K562 (cell line): ENCODE results near the gene E2F3. TPM values are rescaled to one million over a fixed set of nuclear protein-coding genes. Genes with fewer than 3 reads are reported as not detected.

ENCODE experiments used
- AFF1 ChIP-seq, 2 experiments: fragments of 450-650 bp; IDR thresholded peaks; 2 replicates each; pipeline ENCODE4 v1.6.1; 2018; ENCODE audit warnings: mild to moderate bottlenecking in 2 of 2, low read depth in 1 of 2; ENCODE audit not compliant: partially characterized antibody in 2 of 2
- ARID1B ChIP-seq: fragments of 450-650 bp; IDR thresholded peaks from 2 replicates; pipeline ENCODE4 v1.6.1; 2016; ENCODE audit warnings: antibody characterized with exemption, mild to moderate bottlenecking, inconsistent platforms
- ARNT ChIP-seq, 2 experiments: fragments of 450-650 bp; IDR thresholded peaks; 2 replicates each; pipeline ENCODE4 v1.6.1; 2016; ENCODE audit warnings: mild to moderate bottlenecking in 1 of 2
- DMBX1 ChIP-seq: fragments of 250-450 bp; sonication (Bioruptor Pico); IDR thresholded peaks from 2 replicates; pipeline ENCODE4 v1.8.0; 2022; ENCODE audit warnings: inconsistent platforms, mild to moderate bottlenecking, moderate library complexity, borderline replicate concordance
- DPF2 ChIP-seq: fragments of 450-650 bp; IDR thresholded peaks from 2 replicates; pipeline ENCODE4 v1.6.1; 2016
- EP300 ChIP-seq: IDR thresholded peaks from 2 replicates; pipeline ENCODE4 v1.6.1; 2012; ENCODE audit warnings: low read length, improper control_type of control experiment
- HBP1 ChIP-seq: fragments of 450-650 bp; formaldehyde crosslinking; IDR thresholded peaks from 2 replicates; pipeline ENCODE4 v1.4.0; 2022; ENCODE audit warnings: missing genetic modification characterization
- MYC ChIP-seq, 2 experiments: fragments of 250-450 bp in 1 of 2; sonication (Bioruptor Pico) in 1 of 2; IDR thresholded peaks; 2 replicates each; pipeline versions ENCODE4 v1.5.1 to v1.6.1; 2012 to 2021; ENCODE audit warnings: low read depth in 2 of 2, borderline replicate concordance in 1 of 2, improper control_type of control experiment in 1 of 2, low read length in 1 of 2, mild to moderate bottlenecking in 1 of 2, moderate library complexity in 1 of 2
- MYNN ChIP-seq, 2 experiments: sonication (generic); formaldehyde crosslinking in 1 of 2; IDR thresholded peaks; 2 replicates each; pipeline versions ENCODE4 v1.5.0 to v1.6.1; 2016 to 2020; ENCODE audit warnings: antibody characterized with exemption in 1 of 2, missing genetic modification reagents in 1 of 2
- NFIC ChIP-seq: fragments of 450-650 bp; IDR thresholded peaks from 2 replicates; pipeline ENCODE4 v1.6.1; 2017; ENCODE audit warnings: mild to moderate bottlenecking, inconsistent platforms
- SMAD4 ChIP-seq: fragments of 250-450 bp; sonication (Bioruptor Pico); conservative IDR thresholded peaks from 2 replicates; pipeline ENCODE4 v1.8.0; 2021; ENCODE audit warnings: inconsistent platforms, mild to moderate bottlenecking, moderate library complexity
- SMARCE1 ChIP-seq: fragments of 450-650 bp; IDR thresholded peaks from 2 replicates; pipeline ENCODE4 v1.7.1; 2016; ENCODE audit warnings: mild to moderate bottlenecking
- SREBF2 ChIP-seq: sonication (generic); formaldehyde crosslinking; IDR thresholded peaks from 2 replicates; pipeline ENCODE4 v1.4.0; 2020; ENCODE audit warnings: mild to moderate bottlenecking, missing genetic modification reagents
- SRSF3 ChIP-seq: fragments of 200-400 bp; formaldehyde crosslinking; IDR thresholded peaks from 2 replicates; pipeline ENCODE4 v1.6.1; 2016; ENCODE audit warnings: mild to moderate bottlenecking, low read length, moderate library complexity; ENCODE audit not compliant: insufficient read depth
- polyA plus RNA-seq, 8 experiments: library from polyadenylated mRNA; depleted of rRNA in 4 of 8; stranded (reverse) in 5 of 8; unstranded in 3 of 8; fragments of >200 nt; fragmentation: Nextera tagmentation in 2 of 8; fragmentation: Illumina TruSeq in 1 of 8; extraction: Ambion mirVana in 2 of 8; extraction: Trizol in 1 of 8; gene quantifications; 2 replicates each; pipeline versions ENCODE4 v1.2.1 to v1.2.3, GENCODE V29; 2011 to 2014; ENCODE audit warnings: inconsistent platforms in 1 of 8, missing spikeins in 1 of 8
- total RNA-seq, 7 experiments: library from RNA; depleted of rRNA in 6 of 7; stranded (reverse); fragments of >200 nt in 6 of 7; fragmentation: Illumina TruSeq in 2 of 7; extraction: Trizol in 2 of 7; gene quantifications; 2 replicates each; pipeline versions ENCODE4 v1.2.1 to v1.2.3, GENCODE V29; 2011 to 2021; ENCODE audit warnings: low replicate concordance in 1 of 7
- TF ChIP-seq, protein P1 (sequence below), 2 experiments: fragments of 450-650 bp; IDR thresholded peaks; 2 replicates each; pipeline ENCODE4 v1.6.1; 2016
- TF ChIP-seq, protein P2 (sequence below), 2 experiments: IDR thresholded peaks; 2 replicates each; pipeline ENCODE4 v1.6.1; 2011; ENCODE audit warnings: borderline replicate concordance in 1 of 2, control low read depth in 1 of 2, low read depth in 1 of 2, low read length in 1 of 2, mild to moderate bottlenecking in 1 of 2, mixed read lengths in 1 of 2, moderate library complexity in 1 of 2; ENCODE audit not compliant: insufficient read depth in 1 of 2, insufficient read length in 1 of 2, poor library complexity in 1 of 2, severe bottlenecking in 1 of 2; ENCODE audit errors: extremely low read depth in 1 of 2
- TF ChIP-seq, protein P3 (sequence below): fragments of 200-800 bp; sonication (Bioruptor generic); IDR thresholded peaks from 2 replicates; pipeline ENCODE4 v1.6.1; 2017; ENCODE audit warnings: missing genetic modification characterization, missing compliant biosample characterization

The E2F3 gene
- total and polyA plus RNA-seq, 9 of the 15 experiments (the other 6 are each of a cell fraction or from before 2014, with no cell fraction given), result 11.1 to 44.7 (median 27.2) TPM

GRCh38 chr6:20417819-20418218, 16.1 kb downstream of the E2F3 start (continued):
- peak; percentile 72 for TF ChIP-seq SMARCE1
- TF ChIP-seq, protein P1, sequence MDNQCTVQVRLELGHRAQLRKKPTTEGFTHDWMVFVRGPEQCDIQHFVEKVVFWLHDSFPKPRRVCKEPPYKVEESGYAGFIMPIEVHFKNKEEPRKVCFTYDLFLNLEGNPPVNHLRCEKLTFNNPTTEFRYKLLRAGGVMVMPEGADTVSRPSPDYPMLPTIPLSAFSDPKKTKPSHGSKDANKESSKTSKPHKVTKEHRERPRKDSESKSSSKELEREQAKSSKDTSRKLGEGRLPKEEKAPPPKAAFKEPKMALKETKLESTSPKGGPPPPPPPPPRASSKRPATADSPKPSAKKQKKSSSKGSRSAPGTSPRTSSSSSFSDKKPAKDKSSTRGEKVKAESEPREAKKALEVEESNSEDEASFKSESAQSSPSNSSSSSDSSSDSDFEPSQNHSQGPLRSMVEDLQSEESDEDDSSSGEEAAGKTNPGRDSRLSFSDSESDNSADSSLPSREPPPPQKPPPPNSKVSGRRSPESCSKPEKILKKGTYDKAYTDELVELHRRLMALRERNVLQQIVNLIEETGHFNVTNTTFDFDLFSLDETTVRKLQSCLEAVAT (IDR thresholded peaks at IDR 0.05), result 0 out of 4 replicates have a peak, but pooled peaks of 1 of the 2 experiments have one; percentile 44
- peak; percentile 67 for TF ChIP-seq ARID1B
- no peak for TF ChIP-seq SRSF3
- peak; percentile 77 for TF ChIP-seq DPF2
- TF ChIP-seq EP300, result peak; percentile 65; the same call in 1 of the 2 replicates
- no peak; the same call in 1 of the 2 replicates for TF ChIP-seq NFIC
- TF ChIP-seq MYNN (IDR thresholded peaks at IDR 0.05), result peak; percentile 76; the same call in 1 of the 2 replicates
- TF ChIP-seq MYNN (CRISPR knock-in tag; IDR thresholded peaks at IDR 0.05), result no peak
- no peak for TF ChIP-seq SREBF2
- 0 out of 2 replicates have a peak, but pooled peaks have one; percentile 36 for TF ChIP-seq MYC (IDR thresholded peaks at IDR 0.05; ENCODE audit: low read depth, low read length)
- no peak for TF ChIP-seq MYC (CRISPR knock-in tag; IDR thresholded peaks at IDR 0.05; ENCODE audit: borderline replicate concordance, low read depth)
- TF ChIP-seq HBP1 (CRISPR knock-in tag), result no peak
- TF ChIP-seq DMBX1 (CRISPR knock-in tag), result peak; percentile 26; the same call in 1 of the 2 replicates
- TF ChIP-seq SMAD4 (CRISPR knock-in tag), result peak; percentile 37; the same call in 1 of the 2 replicates
- TF ChIP-seq AFF1 (IDR thresholded peaks at IDR 0.05; ENCODE audit: low read depth in 1 of 2, partially characterized antibody in 2 of 2), result no peak
- TF ChIP-seq, protein P2, sequence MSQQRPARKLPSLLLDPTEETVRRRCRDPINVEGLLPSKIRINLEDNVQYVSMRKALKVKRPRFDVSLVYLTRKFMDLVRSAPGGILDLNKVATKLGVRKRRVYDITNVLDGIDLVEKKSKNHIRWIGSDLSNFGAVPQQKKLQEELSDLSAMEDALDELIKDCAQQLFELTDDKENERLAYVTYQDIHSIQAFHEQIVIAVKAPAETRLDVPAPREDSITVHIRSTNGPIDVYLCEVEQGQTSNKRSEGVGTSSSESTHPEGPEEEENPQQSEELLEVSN (IDR thresholded peaks at IDR 0.05; ENCODE audit: borderline replicate concordance in 1 of 2, extremely low read depth in 1 of 2, insufficient read depth in 1 of 2, insufficient read length in 1 of 2, low read depth in 1 of 2, low read length in 1 of 2, poor library complexity in 1 of 2, severe bottlenecking in 1 of 2), result no peak
- peak in 1 of 2 experiments; percentile 53; a peak in 1 of 4 replicates for TF ChIP-seq ARNT (IDR thresholded peaks at IDR 0.05)
- TF ChIP-seq, protein P3, sequence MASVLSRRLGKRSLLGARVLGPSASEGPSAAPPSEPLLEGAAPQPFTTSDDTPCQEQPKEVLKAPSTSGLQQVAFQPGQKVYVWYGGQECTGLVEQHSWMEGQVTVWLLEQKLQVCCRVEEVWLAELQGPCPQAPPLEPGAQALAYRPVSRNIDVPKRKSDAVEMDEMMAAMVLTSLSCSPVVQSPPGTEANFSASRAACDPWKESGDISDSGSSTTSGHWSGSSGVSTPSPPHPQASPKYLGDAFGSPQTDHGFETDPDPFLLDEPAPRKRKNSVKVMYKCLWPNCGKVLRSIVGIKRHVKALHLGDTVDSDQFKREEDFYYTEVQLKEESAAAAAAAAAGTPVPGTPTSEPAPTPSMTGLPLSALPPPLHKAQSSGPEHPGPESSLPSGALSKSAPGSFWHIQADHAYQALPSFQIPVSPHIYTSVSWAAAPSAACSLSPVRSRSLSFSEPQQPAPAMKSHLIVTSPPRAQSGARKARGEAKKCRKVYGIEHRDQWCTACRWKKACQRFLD, result 0 out of 2 replicates have a peak, but pooled peaks have one; percentile 35
